GM21447 (cell line): Measurements from ENCODE around the gene GDPGP1.

Source experiments
- ATAC-seq: cut with Tn5 transposase; IDR thresholded peaks from one replicate; pipeline ENCODE4 v1.9.1; 2021; ENCODE audit not compliant: unreplicated experiment

Gene GDPGP1

GRCh38 chr15:90294601-90295269 lies 60.7 kb downstream of the GDPGP1 start:
- ATAC-seq: no peak

DNA sequence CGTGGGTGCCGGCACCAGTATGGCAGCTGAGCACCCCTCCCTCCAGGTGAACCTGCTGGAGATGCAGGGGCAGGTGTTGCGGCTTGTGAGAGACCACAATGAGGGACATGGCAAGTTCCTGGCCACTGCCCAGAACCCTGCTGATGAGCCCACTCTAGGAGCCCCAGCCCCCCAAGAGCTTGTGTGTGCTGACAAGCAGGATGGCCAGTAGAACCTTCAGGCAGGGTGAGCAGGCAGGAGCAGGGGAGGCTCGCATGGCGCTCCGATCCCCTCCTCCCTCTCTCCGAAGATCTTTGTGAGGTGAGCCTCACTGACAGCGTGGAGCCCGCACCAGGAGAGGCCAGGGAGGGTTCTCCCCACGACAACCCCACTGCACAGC lies 61.2 kb downstream of the GDPGP1 start:
- ATAC-seq: no peak
